HCT116 (cell line): ENCODE results near the gene RABGGTA. TPM values are rescaled to one million over a fixed set of nuclear protein-coding genes. Genes with fewer than 3 reads are reported as not detected.

Source experiments
- ATAC-seq: fragments of 200-7000 bp; cut with Tn5 transposase; 2 replicates; pipeline ENCODE4 v1.9.1; 2020; ENCODE audit warnings: mild to moderate bottlenecking, moderate library complexity
- BruUV-seq: library from RNA; stranded (reverse); fragments of 400-500 nt; replicated peaks from 2 replicates; lab custom pipeline; 2021; lab: Mats Ljungman, UMichigan
- CTCF ChIA-PET: fragments of 300-600 bp; sonication (Branson Sonifier 250); formaldehyde crosslinking; loops from one replicate; lab custom pipeline; 2021; ENCODE audit warnings: antibody characterized with exemption; lab: Charles Lee
- POLR2A ChIA-PET: fragments of 300-600, 350-600 bp; sonication (Branson Sonifier 250); formaldehyde crosslinking; loops from one replicate; lab custom pipeline; 2021; ENCODE audit warnings: antibody characterized with exemption; lab: Charles Lee
- RAD21 ChIA-PET, 2 experiments: fragments of 300-600 bp; sonication (Branson Sonifier 250); formaldehyde crosslinking; loops; one replicate each; lab custom pipeline; 2023; ENCODE audit warnings: low total read pairs in 2 of 2; ENCODE audit not compliant: uncharacterized antibody in 2 of 2, unreplicated experiment in 2 of 2, low non-redundant PET in 1 of 2; lab: Charles Lee
- DNase-seq: peaks from one replicate; pipeline ENCODE4 v3.0.0-alpha.2; 2010; ENCODE audit warnings: low read depth, low spot score
- H2AFZ ChIP-seq: fragments of 200-600 bp; shearing (Covaris generic), sonication (generic); 2 replicates; pipeline ENCODE4 v1.6.1; 2017; ENCODE audit warnings: low read depth, mixed run types, mixed read lengths, antibody characterized with exemption, low read length; ENCODE audit not compliant: poor library complexity, severe bottlenecking
- H3K27ac ChIP-seq: 2 replicates; pipeline ENCODE4 v1.5.1; 2012; ENCODE audit warnings: low read depth, low read length
- H3K27me3 ChIP-seq: fragments of 200-600 bp; sonication (generic); 2 replicates; pipeline ENCODE4 v1.6.1; 2016; ENCODE audit warnings: mixed run types, low read length, mixed read lengths; ENCODE audit not compliant: insufficient read depth
- H3K36me3 ChIP-seq, 2 experiments: fragments of 200-500 bp in 1 of 2; fragments of 200-600 bp in 1 of 2; sonication (Bioruptor generic) in 1 of 2; sonication (generic) in 1 of 2; 2 replicates each; pipeline versions ENCODE4 v1.5.1 to v1.6.1; 2014 to 2016; ENCODE audit warnings: low read length in 2 of 2, inconsistent platforms in 1 of 2, mixed read lengths in 1 of 2, mixed run types in 1 of 2; ENCODE audit not compliant: insufficient read depth in 2 of 2, control insufficient read depth in 1 of 2
- H3K4me1 ChIP-seq, 2 experiments: fragments of 200-600 bp in 1 of 2; sonication (generic) in 1 of 2; 2 replicates each; pipeline versions ENCODE4 v1.5.1 to v1.6.1; 2012 to 2017; ENCODE audit warnings: low read length in 2 of 2, inconsistent platforms in 1 of 2, mild to moderate bottlenecking in 1 of 2, mixed read lengths in 1 of 2, mixed run types in 1 of 2, moderate library complexity in 1 of 2; ENCODE audit not compliant: insufficient read depth in 2 of 2, control insufficient read depth in 1 of 2
- H3K4me2 ChIP-seq: fragments of 200-600 bp; sonication (generic); 2 replicates; pipeline ENCODE4 v1.6.1; 2017; ENCODE audit warnings: mixed run types, low read length, mixed read lengths
- H3K4me3 ChIP-seq, 2 experiments: fragments of 200-600 bp in 1 of 2; sonication (generic) in 1 of 2; replicated peaks in 1 of 2; 2 replicates each; pipeline ENCODE4 v1.5.1; 2011 to 2016; ENCODE audit warnings: low read length in 2 of 2, control low read depth in 1 of 2, low read depth in 1 of 2, mild to moderate bottlenecking in 1 of 2, mixed read lengths in 1 of 2, mixed run types in 1 of 2
- H3K79me2 ChIP-seq: fragments of 200-600 bp; sonication (generic); 2 replicates; pipeline ENCODE4 v1.6.1; 2017; ENCODE audit warnings: mild to moderate bottlenecking, mixed run types, low read length, moderate library complexity, mixed read lengths; ENCODE audit not compliant: insufficient read depth
- H3K9ac ChIP-seq: fragments of 200-600 bp; sonication (generic); 2 replicates; pipeline ENCODE4 v1.6.1; 2016; ENCODE audit warnings: low read length, mixed read lengths
- H3K9me2 ChIP-seq: fragments of 200-600 bp; sonication (generic), shearing (Covaris generic); 2 replicates; pipeline ENCODE4 v1.6.1; 2017; ENCODE audit warnings: mixed run types, mild to moderate bottlenecking, moderate library complexity; ENCODE audit not compliant: insufficient read depth
- H3K9me3 ChIP-seq, 2 experiments: fragments of 200-500 bp in 1 of 2; fragments of 200-600 bp in 1 of 2; sonication (Bioruptor generic) in 1 of 2; sonication (generic) in 1 of 2; 2 replicates each; pipeline ENCODE4 v1.6.1; 2014 to 2017; ENCODE audit warnings: low read length in 2 of 2, mixed read lengths in 2 of 2, inconsistent platforms in 1 of 2, low read depth in 1 of 2, mild to moderate bottlenecking in 1 of 2, mixed run types in 1 of 2, moderate library complexity in 1 of 2; ENCODE audit not compliant: control insufficient read depth in 1 of 2, insufficient read depth in 1 of 2
- H4K20me1 ChIP-seq: fragments of 200-600 bp; sonication (generic), shearing (Covaris generic); 2 replicates; pipeline ENCODE4 v1.6.1; 2017; ENCODE audit warnings: mixed run types, mild to moderate bottlenecking, moderate library complexity; ENCODE audit not compliant: insufficient read depth
- CBX3 ChIP-seq: IDR thresholded peaks from 2 replicates; pipeline ENCODE4 v1.6.1; 2012; ENCODE audit warnings: low read depth
- CTCF ChIP-seq, 3 experiments: fragments of 200-600 bp in 1 of 3; sonication (generic) in 1 of 3; IDR thresholded peaks in 2 of 3; conservative IDR thresholded peaks in 1 of 3; 2 replicates each; pipeline ENCODE4 v1.5.1; 2012 to 2017; ENCODE audit warnings: low read depth in 2 of 3, low read length in 2 of 3, antibody characterized with exemption in 1 of 3, borderline replicate concordance in 1 of 3, control low read depth in 1 of 3, mild to moderate bottlenecking in 1 of 3, mixed read lengths in 1 of 3, mixed run types in 1 of 3, moderate library complexity in 1 of 3; ENCODE audit not compliant: insufficient read depth in 1 of 3
- EGR1 ChIP-seq: IDR thresholded peaks from 2 replicates; pipeline ENCODE4 v1.6.1; 2012; ENCODE audit warnings: low read depth
- EZH2 ChIP-seq: fragments of 200-600 bp; sonication (generic); IDR thresholded peaks from 2 replicates; pipeline ENCODE4 v1.6.1; 2017; ENCODE audit warnings: antibody characterized with exemption, mixed run types
- EZH2phosphoT487 ChIP-seq: fragments of 200-600 bp; IDR thresholded peaks from 2 replicates; pipeline ENCODE4 v1.6.1; 2018; ENCODE audit warnings: antibody characterized with exemption, borderline replicate concordance
- FOSL1 ChIP-seq: IDR thresholded peaks from 2 replicates; pipeline ENCODE4 v1.6.1; 2012; ENCODE audit warnings: low read depth
- POLR2A ChIP-seq: IDR thresholded peaks from 2 replicates; pipeline ENCODE4 v1.7.0; 2011; ENCODE audit warnings: borderline replicate concordance; ENCODE audit not compliant: insufficient read depth, insufficient read length; ENCODE audit errors: extremely low read depth
- REST ChIP-seq: IDR thresholded peaks from 2 replicates; pipeline ENCODE4 v1.6.1; 2012; ENCODE audit warnings: low read depth
- SP1 ChIP-seq: IDR thresholded peaks from 2 replicates; pipeline ENCODE4 v1.6.1; 2012; ENCODE audit warnings: low read depth
- SRF ChIP-seq: IDR thresholded peaks from 2 replicates; pipeline ENCODE4 v1.6.1; 2012; ENCODE audit warnings: low read depth
- TCF7L2 ChIP-seq: IDR thresholded peaks from 2 replicates; pipeline ENCODE4 v1.7.0; 2011; ENCODE audit warnings: borderline replicate concordance, inconsistent platforms; ENCODE audit not compliant: insufficient read depth, insufficient read length; ENCODE audit errors: extremely low read depth
- intact Hi-C: fragments of 100-400 bp; cut with micrococcal nuclease; formaldehyde crosslinking; loops from 2 replicates; pipeline ENCODE4 v1.10.0; 2022
- total RNA-seq: library from RNA; stranded (reverse); gene quantifications from one replicate; pipeline ENCODE4 v1.2.1, GENCODE V29; 2021; ENCODE audit not compliant: unreplicated experiment

The RABGGTA gene
- total RNA-seq, 1 experiment from 2014 or later: 40.8 TPM

- no TSS peak for BruUV-seq
- Histone ChIP-seq H2AFZ (no peak overlapping the region), H3K36me3 (no peaks in the 10 kb centered on the region; a peak in 1 of 4 replicates), H3K79me2 (no peaks in the 10 kb centered on the region), H3K27ac (no peak overlapping the region), H3K9me3 (no peaks in the 10 kb centered on the region), H3K4me3 (no peak overlapping the region), H3K9ac (no peak overlapping the region), H3K4me2 (no peak overlapping the region), H3K4me1 (peaks cover 0 to 5% of the 10 kb centered on the region in 2 experiments; a peak in 1 of 4 replicates), H3K27me3 (no peaks in the 10 kb centered on the region), H3K9me2 (no peaks in the 10 kb centered on the region), H4K20me1 (no peaks in the 10 kb centered on the region)
- ATAC-seq (peak; percentile 58; the same call in 1 of the 2 replicates), DNase-seq (no peak)
- intact Hi-C loops: no loop called here
- TF ChIP-seq CTCF (IDR thresholded peaks at IDR 0.05 in 2 of 3, conservative IDR thresholded peaks at IDR 0.05 in 1 of 3; ENCODE audit: borderline replicate concordance in 1 of 3, insufficient read depth in 1 of 3, low read depth in 2 of 3, low read length in 2 of 3): peak in 1 of 3 experiments; percentile 27; a peak in 1 of 6 replicates
- no peak for TF ChIP-seq SP1
- ChIA-PET POLR2A (interaction anchor here (1.0 to 1.7 kb wide), 2 partner anchors 10 to 20 kb away, joined by 3 to 7 read pairs; partner anchors contain the start of genes RABGGTA and TINF2), CTCF (interaction anchor here (1.7 kb wide), 1 partner anchor 9 kb away, joined by 9 read pairs; the partner anchor contains the start of gene TINF2), RAD21 (no interaction called here)
Observed at GRCh38 chr14:24251880-24252288, 19.5 kb downstream of the RABGGTA start.

GRCh38 chr14:24250354-24250753 is 21.0 kb downstream of the RABGGTA start:
- CTCF ChIA-PET: no interaction called here
- DNase-seq (no peak), ATAC-seq (no peak)
- Histone ChIP-seq H3K36me3 (no peaks in the 10 kb centered on the region; a peak in 1 of 4 replicates), H3K9me3 (no peaks in the 10 kb centered on the region), H3K4me2 (no peak overlapping the region), H4K20me1 (no peaks in the 10 kb centered on the region), H3K4me1 (peaks cover 0 to 5% of the 10 kb centered on the region in 2 experiments; a peak in 1 of 4 replicates), H3K4me3 (no peak overlapping the region), H3K9ac (no peak overlapping the region), H3K27ac (no peak overlapping the region), H3K9me2 (no peaks in the 10 kb centered on the region), H3K27me3 (no peaks in the 10 kb centered on the region), H3K79me2 (no peaks in the 10 kb centered on the region), H2AFZ (no peak overlapping the region)
- RAD21 ChIA-PET: no interaction called here
- POLR2A ChIA-PET: interaction anchor here (1.7 kb wide), 1 partner anchor 8 kb away, joined by 7 read pairs; the partner anchor contains the start of gene TINF2
- intact Hi-C loops: no loop called here
- no TSS peak for BruUV-seq
- no peak for TF ChIP-seq EGR1
- no peak for TF ChIP-seq FOSL1
- no peak for TF ChIP-seq REST
- no peak for TF ChIP-seq TCF7L2
- no peak for TF ChIP-seq CTCF (IDR thresholded peaks at IDR 0.05 in 2 of 3, conservative IDR thresholded peaks at IDR 0.05 in 1 of 3; ENCODE audit: borderline replicate concordance in 1 of 3, insufficient read depth in 1 of 3, low read depth in 2 of 3, low read length in 2 of 3)
- no peak for TF ChIP-seq EZH2
- TF ChIP-seq CBX3: no peak
- TF ChIP-seq SRF: no peak
- no peak for TF ChIP-seq POLR2A
- no peak for TF ChIP-seq EZH2phosphoT487
